NCI-H1436 (cell line): ENCODE data around the gene KMT2B.
"Not testable (repeated sequence)": the region's sequence is repeated elsewhere in the genome, so short reads cannot be mapped to it uniquely, and the experiment has no call there.

Experiments used
- DNase-seq: peaks from one replicate; lab custom pipeline; 2025; lab: John Stamatoyannopoulos, UW

The KMT2B gene

GRCh38 chr19:35717665-35718344 lies at the start of gene KMT2B:
TSS of gene KMT2B (plus strand) at chr19:35718003. CDS start at chr19:35718019, 16 bp downstream.
- no peak for DNase-seq

- DNase-seq: no peak
Measured at GRCh38 chr19:35669566-35669965, 48.2 kb upstream of the KMT2B start.

- DNase-seq: no peak
Measured at GRCh38 chr19:35669974-35670373, 47.8 kb upstream of the KMT2B start.

GRCh38 chr19:35670686-35671085 lies 47.1 kb upstream of the KMT2B start:
- no peak for DNase-seq

- no peak for DNase-seq
Measured at GRCh38 chr19:35671818-35672217, 46.0 kb upstream of the KMT2B start.

GRCh38 chr19:35673121-35673804 lies 44.5 kb upstream of the KMT2B start:
- peak; percentile 9 for DNase-seq

GRCh38 chr19:35675589-35676140 lies 42.1 kb upstream of the KMT2B start:
- DNase-seq: no peak

- no peak for DNase-seq
Measured at GRCh38 chr19:35689836-35690235, 28.0 kb upstream of the KMT2B start.

GRCh38 chr19:35691106-35691505 lies 26.7 kb upstream of the KMT2B start:
- DNase-seq: not testable (repeated sequence)

- no peak for DNase-seq
Measured at GRCh38 chr19:35692010-35692409, 25.8 kb upstream of the KMT2B start.

GRCh38 chr19:35693422-35693821 lies 24.4 kb upstream of the KMT2B start:
- no peak for DNase-seq

- peak; percentile 86 for DNase-seq
Measured at GRCh38 chr19:35693835-35694599, 23.8 kb upstream of the KMT2B start.

GRCh38 chr19:35695895-35696422 lies 21.8 kb upstream of the KMT2B start:
- DNase-seq: no peak

- no peak for DNase-seq
Measured at GRCh38 chr19:35696835-35697234, 21.0 kb upstream of the KMT2B start.

GRCh38 chr19:35702223-35703012 lies 15.4 kb upstream of the KMT2B start:
- peak; percentile 97 for DNase-seq

- DNase-seq: no peak
Measured at GRCh38 chr19:35703343-35703742, 14.5 kb upstream of the KMT2B start.

GRCh38 chr19:35704218-35704617 lies 13.6 kb upstream of the KMT2B start, which contains the start of gene ZBTB32:
TSS of gene ZBTB32 (plus strand) at chr19:35704558. CDS start at chr19:35714627, 10,069 bp downstream.
- DNase-seq: no peak

- no peak for DNase-seq
Measured at GRCh38 chr19:35708391-35708790, 9.4 kb upstream of the KMT2B start.

- no peak for DNase-seq
Measured at GRCh38 chr19:35710784-35711723, 6.7 kb upstream of the KMT2B start.
